ENCODE results near the gene PSRC1. TPM values are rescaled to one million over a fixed set of nuclear protein-coding genes. Genes with fewer than 3 reads are reported as not detected.
"Not testable (repeated sequence)": the region's sequence is repeated elsewhere in the genome, so short reads cannot be mapped to it uniquely, and the experiment has no call there.

The PSRC1 gene
- total RNA-seq, 1 donor from 2014 or later: 100 TPM

DNA sequence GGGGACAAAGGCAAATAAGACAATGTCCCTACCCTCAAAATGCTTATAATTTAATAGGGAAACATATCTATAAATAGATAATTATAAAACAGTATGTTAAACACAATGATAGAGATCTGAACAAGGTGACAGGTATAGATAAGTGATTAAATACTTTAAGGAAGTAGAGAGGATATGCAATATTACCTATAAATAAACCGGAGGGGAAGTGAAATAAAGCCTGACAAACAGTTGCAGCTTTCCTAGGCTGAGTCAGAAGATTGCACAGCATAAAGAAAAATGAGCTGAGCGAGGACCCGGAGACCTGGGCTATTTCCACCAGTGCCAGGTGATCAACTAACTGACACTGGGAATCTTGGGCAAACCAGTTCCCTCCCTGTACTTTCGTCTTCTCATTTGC, 11.5 kb upstream of the PSRC1 start:
- Mint-ChIP-seq H3K9me3 (no peaks in the 10 kb centered on the region), H3K4me1 (peaks cover 34% of the 10 kb centered on the region), H3K4me3 (no peak overlapping the region), H3K27ac (ENCODE audit: unreplicated experiment) (no peak overlapping the region), H3K36me3 (ENCODE audit: low read depth) (no peaks in the 10 kb centered on the region), H3K27me3 (ENCODE audit: low read depth) (no peaks in the 10 kb centered on the region)
- DNase-seq (ENCODE audit: low read depth, low spot score): no peak
- TF ChIP-seq, protein P1, sequence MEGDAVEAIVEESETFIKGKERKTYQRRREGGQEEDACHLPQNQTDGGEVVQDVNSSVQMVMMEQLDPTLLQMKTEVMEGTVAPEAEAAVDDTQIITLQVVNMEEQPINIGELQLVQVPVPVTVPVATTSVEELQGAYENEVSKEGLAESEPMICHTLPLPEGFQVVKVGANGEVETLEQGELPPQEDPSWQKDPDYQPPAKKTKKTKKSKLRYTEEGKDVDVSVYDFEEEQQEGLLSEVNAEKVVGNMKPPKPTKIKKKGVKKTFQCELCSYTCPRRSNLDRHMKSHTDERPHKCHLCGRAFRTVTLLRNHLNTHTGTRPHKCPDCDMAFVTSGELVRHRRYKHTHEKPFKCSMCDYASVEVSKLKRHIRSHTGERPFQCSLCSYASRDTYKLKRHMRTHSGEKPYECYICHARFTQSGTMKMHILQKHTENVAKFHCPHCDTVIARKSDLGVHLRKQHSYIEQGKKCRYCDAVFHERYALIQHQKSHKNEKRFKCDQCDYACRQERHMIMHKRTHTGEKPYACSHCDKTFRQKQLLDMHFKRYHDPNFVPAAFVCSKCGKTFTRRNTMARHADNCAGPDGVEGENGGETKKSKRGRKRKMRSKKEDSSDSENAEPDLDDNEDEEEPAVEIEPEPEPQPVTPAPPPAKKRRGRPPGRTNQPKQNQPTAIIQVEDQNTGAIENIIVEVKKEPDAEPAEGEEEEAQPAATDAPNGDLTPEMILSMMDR (conservative IDR thresholded peaks at IDR 0.05): no peak

DNA sequence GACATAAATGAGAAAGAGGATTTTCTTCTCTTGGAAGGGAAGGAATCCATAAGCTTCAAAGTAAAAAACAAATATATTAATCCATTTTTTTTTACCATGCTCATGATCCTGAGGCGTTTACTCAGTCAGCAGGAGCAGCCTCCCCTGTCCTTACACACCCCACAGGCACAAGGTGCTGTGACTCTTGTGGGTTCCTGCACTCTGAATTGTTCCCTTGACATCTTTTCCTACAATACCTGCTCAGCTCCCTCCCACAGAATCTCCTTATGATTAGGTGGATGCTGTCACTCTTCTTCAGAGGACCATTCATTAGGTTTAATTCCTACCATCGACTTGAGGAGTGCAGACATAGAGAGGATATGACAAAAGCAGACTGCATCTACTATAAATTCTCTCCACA, 10.1 kb upstream of the PSRC1 start:
- Mint-ChIP-seq H3K9me3 (no peaks in the 10 kb centered on the region), H3K27ac (ENCODE audit: unreplicated experiment) (no peak overlapping the region), H3K36me3 (ENCODE audit: low read depth) (no peaks in the 10 kb centered on the region), H3K27me3 (ENCODE audit: low read depth) (no peaks in the 10 kb centered on the region), H3K4me1 (peaks cover 19% of the 10 kb centered on the region), H3K4me3 (no peak overlapping the region)
- no peak for DNase-seq (ENCODE audit: low read depth, low spot score)
- TF ChIP-seq, protein P1 (conservative IDR thresholded peaks at IDR 0.05): no peak

DNA sequence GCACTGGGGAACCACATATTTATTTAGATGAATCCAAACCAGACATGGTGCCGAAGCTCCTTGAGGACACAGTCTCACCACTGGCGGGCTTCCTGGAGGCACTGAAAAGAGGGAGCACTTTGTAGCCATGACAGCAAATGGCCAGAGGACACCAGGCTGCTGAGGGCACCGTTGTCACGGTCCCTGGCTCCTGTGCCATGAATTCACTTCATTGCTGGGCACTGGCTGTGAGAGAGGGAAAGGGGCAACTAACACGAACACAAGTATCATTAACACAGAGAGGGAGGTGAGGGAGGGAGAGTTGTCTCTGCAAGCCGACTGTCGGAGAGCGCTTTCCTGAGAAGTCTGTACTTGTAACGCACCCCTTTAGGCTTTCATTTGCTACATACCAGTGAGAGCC, 9.4 kb upstream of the PSRC1 start:
- no peaks in the 10 kb centered on the region for H3K27me3 Mint-ChIP-seq (ENCODE audit: low read depth)
- H3K36me3 Mint-ChIP-seq (ENCODE audit: low read depth): no peaks in the 10 kb centered on the region
- TF ChIP-seq, protein P1 (conservative IDR thresholded peaks at IDR 0.05): no peak
- no peaks in the 10 kb centered on the region for H3K9me3 Mint-ChIP-seq
- H3K27ac Mint-ChIP-seq (ENCODE audit: unreplicated experiment): peak overlapping the region; percentile 20
- no peak for DNase-seq (ENCODE audit: low read depth, low spot score)
- no peak overlapping the region for H3K4me3 Mint-ChIP-seq
- peaks cover 19% of the 10 kb centered on the region for H3K4me1 Mint-ChIP-seq

DNA sequence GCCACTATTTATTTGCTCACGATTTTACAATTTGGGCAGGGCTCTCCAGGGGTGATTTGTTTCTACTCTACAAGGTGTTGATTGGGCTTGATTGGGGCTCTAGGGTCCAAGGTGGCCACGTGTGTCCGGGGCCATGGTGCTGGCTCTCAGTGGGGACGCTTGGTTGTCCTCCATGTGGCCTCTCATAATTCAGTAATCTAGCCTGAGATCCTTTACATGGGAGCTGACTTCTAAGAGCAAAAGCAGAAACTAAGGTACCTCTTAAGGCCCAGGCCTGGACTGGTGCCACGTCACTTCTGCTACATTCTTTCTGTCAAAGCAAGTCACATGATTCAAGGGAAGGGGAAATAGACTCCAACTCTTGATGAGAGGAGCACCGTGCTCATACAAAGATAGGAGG, 8.1 kb upstream of the PSRC1 start:
- no peak for DNase-seq (ENCODE audit: low read depth, low spot score)
- Mint-ChIP-seq H3K9me3 (peaks cover 2% of the 10 kb centered on the region), H3K4me1 (peaks cover 22% of the 10 kb centered on the region), H3K27ac (ENCODE audit: unreplicated experiment) (no peak overlapping the region), H3K27me3 (ENCODE audit: low read depth) (no peaks in the 10 kb centered on the region), H3K4me3 (no peak overlapping the region), H3K36me3 (ENCODE audit: low read depth) (no peaks in the 10 kb centered on the region)
- TF ChIP-seq, protein P1 (conservative IDR thresholded peaks at IDR 0.05): no peak

DNA sequence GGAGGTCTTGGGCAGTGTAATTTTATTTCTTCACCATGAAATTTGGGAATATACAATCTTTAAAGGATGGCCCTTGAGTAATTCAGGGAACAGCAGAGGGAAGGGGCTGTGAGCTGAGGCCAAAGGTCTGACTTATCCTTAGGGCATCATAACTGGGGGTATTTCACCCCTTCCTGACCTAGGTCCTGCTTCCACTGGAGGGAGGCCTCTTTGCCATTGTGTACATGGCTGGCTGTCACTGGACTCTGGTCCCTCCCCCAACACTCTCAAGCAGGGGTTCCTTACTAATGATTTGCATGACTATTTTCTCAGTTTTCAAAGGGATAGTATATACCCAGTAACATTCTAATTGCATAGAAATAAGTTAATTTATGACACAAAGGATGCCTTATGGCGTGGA, 7.2 kb upstream of the PSRC1 start:
- peaks cover 28% of the 10 kb centered on the region for H3K4me1 Mint-ChIP-seq
- TF ChIP-seq, protein P1 (conservative IDR thresholded peaks at IDR 0.05): no peak
- DNase-seq (ENCODE audit: low read depth, low spot score): no peak
- no peaks in the 10 kb centered on the region for H3K36me3 Mint-ChIP-seq (ENCODE audit: low read depth)
- H3K9me3 Mint-ChIP-seq: peaks cover 2% of the 10 kb centered on the region
- H3K27me3 Mint-ChIP-seq (ENCODE audit: low read depth): no peaks in the 10 kb centered on the region
- H3K4me3 Mint-ChIP-seq: no peak overlapping the region
- no peak overlapping the region for H3K27ac Mint-ChIP-seq (ENCODE audit: unreplicated experiment)

DNA sequence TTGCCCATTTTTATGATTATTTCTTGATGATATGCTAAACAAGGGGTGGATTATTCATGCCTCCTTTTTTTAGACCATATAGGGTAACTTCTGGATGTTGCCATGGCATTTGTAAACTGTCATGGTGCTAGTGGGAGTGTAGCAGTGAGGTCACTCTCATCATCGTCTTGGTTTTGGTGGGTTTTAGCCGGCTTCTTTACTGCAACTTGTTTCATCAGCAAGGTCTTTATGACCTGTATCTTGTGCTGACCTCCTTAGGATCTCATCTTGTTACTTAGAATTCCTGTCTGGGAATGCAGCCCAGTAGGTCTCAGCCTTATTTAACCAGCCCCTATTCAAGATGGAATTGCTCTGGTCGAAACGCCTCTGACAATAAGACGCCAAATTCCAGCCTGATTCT, 3.8 kb upstream of the PSRC1 start:
- H3K27ac Mint-ChIP-seq (ENCODE audit: unreplicated experiment); DNase-seq (ENCODE audit: low read depth, low spot score): not testable (repeated sequence)

More for the DNA sequence above, 3.8 kb upstream of the PSRC1 start:
- H3K36me3 Mint-ChIP-seq (ENCODE audit: low read depth); H3K9me3 Mint-ChIP-seq; H3K27me3 Mint-ChIP-seq (ENCODE audit: low read depth): not testable (repeated sequence)
- peak overlapping the region; percentile 69 for H3K4me3 Mint-ChIP-seq
- peaks cover 54% of the 10 kb centered on the region for H3K4me1 Mint-ChIP-seq

Measured in neural crest cell (in vitro differentiated cells).